Stimulated activated naive CD8-positive, alpha-beta T cell treated with anti-CD3 and anti-CD28 coated beads, Interleukin-15, Interleukin-2, amounts not matched to agents 100 ng/mL and 50 ng/mL, for 24 hours (primary cell): ENCODE data around the gene PCNX1.
"Not testable (repeated sequence)": the region's sequence is repeated elsewhere in the genome, so short reads cannot be mapped to it uniquely, and the experiment has no call there.

Source experiments
- H3K27ac Mint-ChIP-seq: one replicate; pipeline ENCODE4 v1.8.0; 2021; ENCODE audit warnings: mild to moderate bottlenecking, mixed read lengths
- H3K27me3 Mint-ChIP-seq: one replicate; pipeline ENCODE4 v1.8.0; 2021; ENCODE audit warnings: mixed read lengths
- H3K36me3 Mint-ChIP-seq: one replicate; pipeline ENCODE4 v1.8.0; 2021; ENCODE audit warnings: low read depth, mixed read lengths
- H3K4me1 Mint-ChIP-seq: one replicate; pipeline ENCODE4 v1.8.0; 2021; ENCODE audit warnings: low read depth, mixed read lengths
- H3K4me3 Mint-ChIP-seq: one replicate; pipeline ENCODE4 v1.8.0; 2021; ENCODE audit warnings: mild to moderate bottlenecking, mixed read lengths
- H3K9me3 Mint-ChIP-seq: one replicate; pipeline ENCODE4 v1.8.0; 2021; ENCODE audit warnings: mixed read lengths

Gene PCNX1

DNA sequence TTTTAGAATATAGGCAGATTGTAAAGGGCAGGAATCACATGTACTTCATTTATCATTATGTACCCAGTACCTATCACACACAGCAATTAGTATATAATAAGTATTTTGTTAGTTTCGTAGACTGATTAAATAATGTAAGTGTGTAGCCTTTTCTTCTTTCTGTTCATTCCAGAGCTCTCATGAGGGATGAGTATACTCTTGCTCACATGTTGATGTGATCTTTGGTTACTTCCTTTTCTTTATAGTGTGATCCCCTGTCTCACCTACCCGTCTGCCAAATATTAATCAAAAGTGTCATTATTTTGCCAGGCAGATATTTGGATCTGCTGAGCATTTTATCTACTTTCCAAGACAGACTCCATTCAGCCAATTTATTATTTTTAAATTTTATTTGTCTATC, 156.1 kb downstream of the PCNX1 start:
- H3K27me3 Mint-ChIP-seq: no peaks in the 10 kb centered on the region
- no peak overlapping the region for H3K27ac Mint-ChIP-seq
- peaks cover 7% of the 10 kb centered on the region for H3K9me3 Mint-ChIP-seq
- H3K4me1 Mint-ChIP-seq: no peaks in the 10 kb centered on the region
- H3K4me3 Mint-ChIP-seq: no peak overlapping the region
- peaks cover 78% of the 10 kb centered on the region for H3K36me3 Mint-ChIP-seq

DNA sequence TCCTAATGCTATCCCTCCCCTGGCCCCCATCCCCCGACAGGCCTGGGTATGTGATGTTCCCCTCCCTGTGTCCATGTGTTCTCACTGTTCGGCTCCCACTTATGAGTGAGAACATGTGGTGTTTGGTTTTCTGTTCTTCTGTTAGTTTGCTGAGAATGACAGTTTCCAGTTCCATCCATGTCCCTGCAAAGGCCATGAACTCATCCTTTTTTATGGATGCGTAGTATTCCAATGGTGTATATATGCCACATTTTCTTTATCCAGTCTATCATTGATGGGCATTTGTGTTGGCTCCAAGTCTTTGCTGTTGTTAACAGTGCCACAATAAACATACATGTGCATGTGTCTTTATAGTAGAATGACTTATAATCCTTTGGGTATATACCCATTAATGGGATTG, 157.5 kb downstream of the PCNX1 start:
- not testable (repeated sequence) for H3K4me3 Mint-ChIP-seq, H3K4me1 Mint-ChIP-seq, H3K27me3 Mint-ChIP-seq, H3K27ac Mint-ChIP-seq, H3K9me3 Mint-ChIP-seq
- H3K36me3 Mint-ChIP-seq: peaks cover 80% of the 10 kb centered on the region

DNA sequence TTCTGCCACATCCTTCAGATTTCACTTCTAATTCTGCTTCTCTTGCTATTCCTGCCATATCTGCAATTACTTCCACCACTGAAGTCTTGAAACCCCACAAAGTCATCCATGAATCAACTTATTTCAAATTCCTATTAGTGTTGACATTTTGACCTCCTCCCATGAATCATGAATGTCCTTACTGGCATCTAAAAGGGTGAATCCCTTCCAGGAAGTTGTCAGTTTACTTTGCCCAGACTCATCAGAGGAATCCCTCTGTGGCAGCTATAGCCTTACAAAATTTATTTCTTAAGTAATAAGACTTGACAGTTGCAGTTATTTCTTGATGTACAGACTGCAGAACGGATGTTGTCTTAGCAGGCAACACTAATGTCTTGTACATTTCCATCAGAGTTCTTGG, 162.9 kb downstream of the PCNX1 start:
- Mint-ChIP-seq H3K4me1 (peaks cover 8% of the 10 kb centered on the region), H3K27ac (no peak overlapping the region), H3K9me3 (peaks cover 5% of the 10 kb centered on the region), H3K4me3 (no peak overlapping the region), H3K36me3 (peaks cover 61% of the 10 kb centered on the region), H3K27me3 (no peaks in the 10 kb centered on the region)

DNA sequence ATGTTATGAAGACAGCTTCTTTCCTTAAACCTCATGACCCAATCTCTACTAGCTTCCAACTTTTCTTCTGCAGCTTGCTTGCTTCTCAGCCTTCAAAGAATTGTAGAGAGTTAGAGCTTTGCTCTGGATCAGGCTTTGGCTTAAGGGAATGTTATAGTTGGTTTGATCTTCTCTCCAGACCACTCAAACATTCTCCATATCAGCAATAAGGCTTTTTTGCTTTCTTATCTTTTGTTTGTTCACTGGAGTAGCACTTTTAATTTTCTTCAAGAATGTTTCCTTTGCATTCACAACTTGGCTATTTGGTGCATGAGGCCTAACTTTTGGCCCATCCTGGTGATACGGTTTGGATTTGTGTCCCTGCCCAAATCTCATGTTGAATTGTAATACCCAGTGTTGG, 163.8 kb downstream of the PCNX1 start:
- no peak overlapping the region for H3K27ac Mint-ChIP-seq
- no peak overlapping the region for H3K4me3 Mint-ChIP-seq
- H3K9me3 Mint-ChIP-seq: no peaks in the 10 kb centered on the region
- H3K36me3 Mint-ChIP-seq: peaks cover 61% of the 10 kb centered on the region
- H3K4me1 Mint-ChIP-seq: peaks cover 8% of the 10 kb centered on the region
- no peaks in the 10 kb centered on the region for H3K27me3 Mint-ChIP-seq

DNA sequence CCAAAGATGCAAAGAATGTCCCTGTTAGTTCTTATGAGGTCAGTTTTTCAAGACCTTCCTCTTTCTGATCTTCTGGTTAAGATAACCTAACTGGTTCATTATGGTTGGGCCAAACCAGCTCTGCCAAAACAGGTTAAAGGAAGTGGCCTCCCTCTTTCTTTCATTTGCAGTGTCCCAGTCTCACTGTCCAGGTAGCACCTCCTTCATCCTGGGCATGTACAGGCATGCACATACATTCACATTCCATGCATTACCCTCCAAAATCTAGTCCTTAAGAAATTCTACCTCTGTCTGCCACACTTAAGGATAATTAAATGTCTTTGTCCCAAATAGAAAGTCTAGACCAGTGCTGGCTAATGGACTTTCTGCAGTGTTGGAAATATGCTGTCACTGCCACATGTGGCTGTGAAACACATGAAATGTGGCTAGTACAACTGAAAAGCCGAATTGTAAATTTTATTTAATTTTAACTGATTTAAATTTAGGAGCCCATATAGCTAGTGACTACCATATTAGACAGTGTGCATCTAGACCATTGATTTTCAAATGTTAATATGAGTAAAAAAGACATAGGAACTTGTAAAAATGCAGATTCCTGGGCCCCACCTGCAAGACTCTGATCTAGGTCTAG, 169.3 kb downstream of the PCNX1 start:
- peaks cover 10% of the 10 kb centered on the region for H3K4me1 Mint-ChIP-seq
- H3K36me3 Mint-ChIP-seq: peaks cover 71% of the 10 kb centered on the region
- peaks cover 18% of the 10 kb centered on the region for H3K9me3 Mint-ChIP-seq
- peak overlapping the region; percentile 40 for H3K27ac Mint-ChIP-seq
- no peaks in the 10 kb centered on the region for H3K27me3 Mint-ChIP-seq
- H3K4me3 Mint-ChIP-seq: no peak overlapping the region

DNA sequence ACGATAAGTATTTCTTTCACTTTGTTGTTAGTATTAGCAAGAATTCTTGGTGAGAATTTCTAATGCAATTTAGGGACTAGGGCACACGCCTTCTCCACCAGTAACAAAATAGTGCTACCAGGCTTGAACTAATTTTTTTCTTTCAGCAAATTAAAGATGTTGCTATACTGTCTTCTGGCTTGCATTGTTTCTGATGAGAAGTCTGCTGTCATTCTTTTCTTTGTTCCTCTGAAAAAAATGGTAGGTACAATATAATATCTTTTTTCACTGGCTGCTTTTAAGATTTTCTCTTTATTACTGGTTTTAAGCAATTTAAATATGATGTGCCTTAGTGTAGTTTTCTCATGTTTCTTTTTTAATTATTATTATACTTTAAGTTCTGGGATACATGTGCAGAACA, 171.2 kb downstream of the PCNX1 start:
- Mint-ChIP-seq H3K27ac (no peak overlapping the region), H3K36me3 (peaks cover 75% of the 10 kb centered on the region)

DNA sequence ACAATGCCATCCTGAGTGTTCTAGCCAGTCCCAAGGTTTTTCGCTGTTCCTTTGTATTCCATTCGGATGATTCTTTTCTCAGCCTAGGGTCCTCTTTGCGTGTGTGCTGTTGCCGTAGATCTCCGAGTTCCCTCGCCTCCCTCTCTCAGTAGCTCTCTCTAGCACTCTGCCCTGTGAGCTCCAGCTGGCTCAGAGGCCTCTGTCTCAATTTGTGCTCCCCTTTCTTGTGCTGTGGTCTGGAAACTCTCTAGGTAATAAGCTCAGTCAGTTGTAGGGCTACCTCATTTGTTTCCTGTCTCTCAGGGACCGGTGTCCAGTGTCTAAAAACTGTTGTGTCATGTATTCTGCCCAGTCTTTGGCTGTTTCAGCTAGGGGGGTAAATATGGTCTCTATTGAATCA, 179.3 kb downstream of the PCNX1 start:
- H3K4me3 Mint-ChIP-seq: no peak overlapping the region
- H3K4me1 Mint-ChIP-seq: no peaks in the 10 kb centered on the region
- H3K27me3 Mint-ChIP-seq: no peaks in the 10 kb centered on the region
- H3K36me3 Mint-ChIP-seq: peaks cover 68% of the 10 kb centered on the region
- H3K9me3 Mint-ChIP-seq: no peaks in the 10 kb centered on the region
- peak overlapping the region; percentile 49 for H3K27ac Mint-ChIP-seq

More for the DNA sequence above, 171.2 kb downstream of the PCNX1 start:
- no peaks in the 10 kb centered on the region for H3K27me3 Mint-ChIP-seq
- no peak overlapping the region for H3K4me3 Mint-ChIP-seq
- H3K4me1 Mint-ChIP-seq: peaks cover 8% of the 10 kb centered on the region
- H3K9me3 Mint-ChIP-seq: peaks cover 18% of the 10 kb centered on the region

DNA sequence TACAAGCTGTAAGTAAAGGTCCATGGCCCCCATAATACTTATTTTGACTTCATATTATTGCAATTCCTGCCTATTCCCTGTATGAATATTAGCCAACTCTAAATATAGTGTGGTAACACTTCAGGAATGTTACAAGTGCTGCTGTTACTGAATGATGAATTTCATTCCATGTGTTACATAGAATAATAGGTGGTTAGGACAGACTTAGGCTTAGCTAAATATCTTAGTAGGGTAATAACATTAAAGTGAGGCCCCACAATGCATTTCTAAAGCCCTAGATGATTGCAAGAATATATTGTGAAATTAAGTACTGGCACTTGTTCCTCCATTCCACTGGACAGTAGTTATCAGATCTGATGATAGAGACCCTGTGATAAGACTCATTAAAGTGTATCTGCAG, 182.7 kb downstream of the PCNX1 start:
- H3K27ac Mint-ChIP-seq: no peak overlapping the region
- H3K4me1 Mint-ChIP-seq: no peaks in the 10 kb centered on the region
- no peaks in the 10 kb centered on the region for H3K27me3 Mint-ChIP-seq
- H3K9me3 Mint-ChIP-seq: no peaks in the 10 kb centered on the region
- H3K36me3 Mint-ChIP-seq: peaks cover 81% of the 10 kb centered on the region
- H3K4me3 Mint-ChIP-seq: no peak overlapping the region

DNA sequence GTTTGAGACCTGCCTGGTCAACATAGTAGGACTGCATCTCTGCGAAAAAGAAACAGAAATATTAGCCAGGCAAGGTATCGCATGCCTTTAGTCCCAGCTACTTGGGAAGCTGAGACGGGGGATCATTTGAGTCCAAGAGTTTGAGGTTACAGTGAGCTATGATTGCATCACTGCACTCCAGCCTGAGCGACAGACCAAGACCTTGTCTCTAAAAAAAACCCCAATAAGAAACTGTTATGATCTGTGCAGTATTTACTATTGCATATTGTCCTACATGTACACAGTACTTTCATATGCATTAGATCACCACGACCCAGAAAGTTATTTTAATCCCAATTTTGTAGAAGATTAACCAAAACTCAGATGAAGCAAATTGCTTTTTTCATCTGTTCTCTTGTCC, 187.5 kb downstream of the PCNX1 start:
- Mint-ChIP-seq H3K36me3 (peaks cover 77% of the 10 kb centered on the region), H3K9me3 (peaks cover 12% of the 10 kb centered on the region), H3K4me3 (no peak overlapping the region), H3K27ac (no peak overlapping the region), H3K27me3 (no peaks in the 10 kb centered on the region), H3K4me1 (peaks cover 8% of the 10 kb centered on the region)

DNA sequence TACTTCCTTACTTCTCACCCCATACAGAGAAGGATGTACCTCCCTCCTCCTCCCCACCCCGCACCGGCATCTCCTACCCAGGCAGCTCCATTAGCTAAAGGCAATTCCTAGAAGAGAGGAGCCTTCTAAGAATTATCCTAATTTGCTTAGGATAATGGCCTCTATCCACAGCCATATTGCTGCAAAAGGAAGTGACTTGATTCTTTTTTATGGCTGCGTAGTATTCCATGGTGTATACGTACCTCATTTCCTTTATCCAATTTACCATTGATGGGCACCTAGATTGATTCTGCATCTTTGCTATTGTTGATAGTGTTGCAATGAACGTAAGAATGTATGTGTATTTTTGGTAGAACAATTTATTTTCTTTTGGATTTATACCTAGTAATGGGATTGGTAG, 189.7 kb downstream of the PCNX1 start:
- Mint-ChIP-seq H3K4me3 (no peak overlapping the region), H3K36me3 (peaks cover 60% of the 10 kb centered on the region), H3K27me3 (no peaks in the 10 kb centered on the region), H3K27ac (no peak overlapping the region), H3K9me3 (peaks cover 12% of the 10 kb centered on the region), H3K4me1 (peaks cover 9% of the 10 kb centered on the region)

DNA sequence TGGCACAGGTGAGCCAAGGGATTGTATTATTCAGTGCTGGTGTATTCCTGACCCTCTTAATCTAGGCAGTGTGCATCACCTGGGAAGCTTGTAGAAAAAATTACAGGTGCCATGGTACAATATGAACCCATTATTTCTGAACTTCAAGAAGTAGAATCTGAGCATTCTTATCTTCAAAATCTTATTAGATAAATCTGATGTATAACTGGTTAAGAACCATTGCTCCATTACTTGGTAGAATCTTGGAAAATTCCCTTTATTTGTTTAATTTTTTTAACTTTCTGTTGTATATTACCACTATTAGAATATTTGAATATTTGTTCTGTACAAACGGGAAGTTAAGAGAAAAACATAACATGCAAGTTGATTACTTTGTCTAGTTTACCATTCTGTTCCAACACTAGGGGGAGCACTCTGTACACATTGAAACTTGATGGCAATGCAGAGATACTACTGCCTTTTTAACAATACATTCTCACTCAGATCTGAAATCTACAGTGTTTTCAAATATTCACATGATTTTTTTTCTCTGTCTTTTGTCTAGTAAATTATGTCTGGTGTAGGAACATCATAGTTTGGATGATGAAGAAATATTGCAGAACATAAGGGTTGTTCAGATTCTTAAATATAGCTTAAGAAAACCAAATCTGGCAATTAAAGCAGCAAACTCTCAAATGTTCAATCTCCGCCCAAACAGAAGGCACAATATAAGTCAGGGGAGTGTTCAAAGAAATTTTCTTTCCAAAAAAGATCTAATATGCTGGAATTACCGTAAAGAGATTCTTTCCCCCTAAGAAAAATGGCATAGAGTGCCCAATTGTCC, 196.6 kb downstream of the PCNX1 start:
- Mint-ChIP-seq H3K27ac (no peak overlapping the region), H3K4me3 (no peak overlapping the region), H3K36me3 (peaks cover 32% of the 10 kb centered on the region), H3K27me3 (no peaks in the 10 kb centered on the region), H3K9me3 (no peaks in the 10 kb centered on the region), H3K4me1 (peaks cover 9% of the 10 kb centered on the region)

DNA sequence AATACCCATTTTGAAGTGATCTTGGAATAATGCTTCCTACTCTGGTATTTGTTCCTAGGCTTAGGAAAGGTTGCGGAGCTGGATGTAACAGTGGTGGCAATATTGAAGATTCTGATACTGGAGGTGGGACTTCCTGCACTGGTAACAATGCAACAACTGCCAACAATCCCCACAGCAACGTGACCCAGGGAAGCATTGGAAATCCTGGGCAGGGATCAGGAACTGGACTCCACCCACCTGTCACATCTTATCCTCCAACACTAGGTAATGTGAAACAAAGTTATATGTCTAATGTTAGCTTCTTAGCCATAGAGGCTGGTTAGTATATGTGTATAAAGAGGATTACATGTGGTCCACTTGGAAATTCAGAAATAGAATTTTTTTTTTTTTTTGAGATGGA, 197.9 kb downstream of the PCNX1 start:
- peaks cover 4% of the 10 kb centered on the region for H3K4me1 Mint-ChIP-seq

DNA sequence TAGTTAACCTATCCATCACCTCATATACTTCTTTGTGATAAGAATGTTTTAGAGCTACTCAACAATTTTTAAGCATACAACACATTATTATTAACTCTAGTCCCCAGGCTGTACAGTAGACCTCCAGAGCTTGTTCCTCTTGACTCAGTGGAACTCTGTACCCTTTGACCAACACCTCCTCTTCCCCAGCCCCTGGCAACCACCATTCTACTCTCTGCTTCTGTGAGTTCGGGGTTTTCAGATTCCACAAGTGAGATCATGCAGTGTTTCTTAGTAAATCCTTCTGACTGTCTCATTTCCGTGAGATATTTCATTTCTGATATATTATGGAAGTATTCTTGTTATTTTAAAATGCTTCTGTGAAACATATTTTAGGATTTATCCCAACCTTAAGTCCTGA, 200.7 kb downstream of the PCNX1 start:
- Mint-ChIP-seq H3K27me3 (no peaks in the 10 kb centered on the region), H3K36me3 (peaks cover 61% of the 10 kb centered on the region), H3K4me1 (peaks cover 4% of the 10 kb centered on the region), H3K9me3 (no peaks in the 10 kb centered on the region), H3K4me3 (no peak overlapping the region), H3K27ac (peak overlapping the region; percentile 72)

More for the DNA sequence above, 197.9 kb downstream of the PCNX1 start:
- Mint-ChIP-seq H3K36me3 (peaks cover 44% of the 10 kb centered on the region), H3K27ac (no peak overlapping the region), H3K4me3 (no peak overlapping the region), H3K27me3 (no peaks in the 10 kb centered on the region), H3K9me3 (no peaks in the 10 kb centered on the region)

DNA sequence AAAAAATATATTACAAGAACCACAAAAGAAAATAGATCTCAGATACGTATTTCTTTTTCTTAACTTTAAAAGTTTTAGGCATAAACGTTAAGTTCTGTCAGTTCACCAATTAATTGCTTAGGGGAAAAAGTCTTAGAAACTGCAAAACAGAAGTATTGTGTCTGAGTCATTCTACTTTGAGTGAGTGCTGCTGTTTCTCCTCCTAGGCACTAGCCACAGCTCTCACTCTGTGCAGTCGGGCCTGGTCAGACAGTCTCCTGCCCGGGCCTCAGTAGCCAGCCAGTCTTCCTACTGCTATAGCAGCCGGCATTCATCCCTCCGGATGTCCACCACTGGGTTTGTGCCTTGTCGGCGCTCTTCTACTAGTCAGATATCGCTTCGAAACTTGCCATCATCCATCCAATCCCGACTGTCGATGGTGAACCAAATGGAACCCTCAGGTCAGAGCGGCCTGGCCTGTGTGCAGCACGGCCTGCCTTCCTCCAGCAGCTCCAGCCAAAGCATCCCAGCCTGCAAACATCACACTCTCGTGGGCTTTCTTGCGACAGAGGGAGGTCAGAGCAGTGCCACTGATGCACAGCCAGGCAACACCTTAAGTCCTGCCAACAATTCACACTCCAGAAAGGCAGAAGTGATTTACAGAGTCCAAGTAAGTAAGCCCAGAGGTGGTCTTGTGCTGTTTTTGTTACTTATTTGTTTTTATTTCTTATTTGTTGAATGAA, 201.3 kb downstream of the PCNX1 start:
- H3K36me3 Mint-ChIP-seq: peaks cover 61% of the 10 kb centered on the region
- no peak overlapping the region for H3K27ac Mint-ChIP-seq
- peaks cover 4% of the 10 kb centered on the region for H3K4me1 Mint-ChIP-seq
- H3K27me3 Mint-ChIP-seq: no peaks in the 10 kb centered on the region
- H3K9me3 Mint-ChIP-seq: no peaks in the 10 kb centered on the region
- no peak overlapping the region for H3K4me3 Mint-ChIP-seq

DNA sequence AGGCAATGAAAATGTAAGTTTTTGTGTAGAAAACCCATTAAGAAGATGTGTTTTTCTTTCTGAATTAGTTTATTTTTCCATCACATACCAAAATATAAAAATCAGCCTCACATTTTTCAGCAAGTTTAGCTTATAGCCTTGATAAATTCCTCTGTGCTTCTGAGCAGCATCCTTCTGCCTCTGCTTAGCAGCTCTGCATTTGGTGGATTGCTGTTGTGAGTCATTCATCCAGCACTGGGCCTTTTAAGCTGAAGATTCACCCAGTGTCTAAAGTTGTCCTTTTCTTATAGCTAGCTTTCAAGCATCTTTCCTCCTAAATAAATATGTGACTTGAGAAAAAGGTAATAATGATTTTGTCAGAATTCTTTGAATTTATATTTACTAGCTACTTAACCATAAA, 206.1 kb downstream of the PCNX1 start:
- Mint-ChIP-seq H3K27me3 (no peaks in the 10 kb centered on the region), H3K36me3 (peaks cover 45% of the 10 kb centered on the region), H3K4me3 (no peak overlapping the region)

More for the DNA sequence above, 206.1 kb downstream of the PCNX1 start:
- H3K4me1 Mint-ChIP-seq: peaks cover 13% of the 10 kb centered on the region
- no peaks in the 10 kb centered on the region for H3K9me3 Mint-ChIP-seq
- no peak overlapping the region for H3K27ac Mint-ChIP-seq
